Measurements from ENCODE around the gene OST4.

DNA sequence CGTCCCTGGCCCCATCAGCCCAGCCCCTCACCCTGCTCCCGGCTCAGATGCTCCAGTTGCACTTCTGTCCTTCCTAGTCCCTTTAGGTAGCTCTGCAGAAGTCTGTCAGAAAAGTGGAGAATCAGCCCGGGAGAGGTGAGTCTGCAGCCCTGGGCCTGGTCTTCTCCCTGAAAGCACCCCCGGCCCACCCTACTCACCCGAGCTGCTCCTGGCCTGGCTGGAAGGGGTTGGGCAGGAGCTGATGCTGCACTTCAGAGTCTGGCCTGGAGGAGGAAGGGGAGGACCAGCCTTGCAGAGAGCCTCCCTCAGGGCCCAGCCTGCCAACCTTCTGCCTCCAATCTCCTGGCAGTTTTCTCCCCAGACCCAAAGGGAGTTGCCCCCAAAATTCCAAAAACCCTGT is 30.9 kb upstream of the OST4 start:
- TF ChIP-seq POLR2A (IDR thresholded peaks at IDR 0.05): no peak
- TF ChIP-seq POLR2AphosphoS5 (IDR thresholded peaks at IDR 0.05): no peak
